ENCODE data around the gene SKAP2. TPM values are rescaled to one million over a fixed set of nuclear protein-coding genes. Genes with fewer than 3 reads are reported as not detected.
A peak's percentile ranks its signal among the peaks of the same experiment; 100 is the strongest.

SKAP2 gene
- total and polyA plus RNA-seq, 10 of the 15 experiments (the other 5 are each of a cell fraction or from before 2014, with no cell fraction given) = 10.9 to 40.6 (median 23.5) TPM

DNA sequence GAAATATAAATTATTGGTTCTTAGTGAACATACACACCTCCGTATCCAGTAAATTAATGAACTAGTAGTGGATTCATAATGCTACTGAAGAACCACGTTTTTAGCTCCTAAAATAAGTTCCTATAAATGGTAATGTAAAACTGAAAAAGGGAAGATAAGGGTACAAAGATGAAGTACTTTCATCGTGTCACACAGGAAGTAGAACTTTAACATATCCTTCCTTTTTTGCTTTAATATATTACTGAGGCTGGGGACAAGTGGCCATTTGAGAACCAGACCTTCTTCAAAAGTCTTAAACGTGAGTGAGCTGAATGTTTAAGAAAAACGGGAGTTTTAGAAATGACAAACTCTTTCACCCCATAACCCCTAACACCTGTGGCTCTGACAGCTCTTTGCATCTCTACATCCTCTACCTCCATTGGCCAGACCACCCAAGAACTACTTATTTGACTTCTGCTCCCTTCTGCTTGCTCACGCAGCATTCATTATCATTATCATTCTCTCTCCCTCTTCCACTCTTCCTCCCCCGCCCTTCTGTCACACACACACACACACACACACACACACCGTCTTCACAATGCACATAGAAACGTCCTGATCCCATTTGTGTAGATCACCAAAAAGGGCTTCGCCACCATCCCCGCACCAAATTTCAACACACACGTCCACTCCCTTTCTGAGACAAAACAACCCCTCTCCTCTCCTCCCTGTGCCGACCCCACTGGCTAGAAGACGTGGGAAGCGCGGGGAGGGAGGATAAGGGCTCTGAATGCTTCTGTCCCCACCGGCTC, 677 bp downstream of the SKAP2 start (continued):
- TF ChIP-seq, protein P1, sequence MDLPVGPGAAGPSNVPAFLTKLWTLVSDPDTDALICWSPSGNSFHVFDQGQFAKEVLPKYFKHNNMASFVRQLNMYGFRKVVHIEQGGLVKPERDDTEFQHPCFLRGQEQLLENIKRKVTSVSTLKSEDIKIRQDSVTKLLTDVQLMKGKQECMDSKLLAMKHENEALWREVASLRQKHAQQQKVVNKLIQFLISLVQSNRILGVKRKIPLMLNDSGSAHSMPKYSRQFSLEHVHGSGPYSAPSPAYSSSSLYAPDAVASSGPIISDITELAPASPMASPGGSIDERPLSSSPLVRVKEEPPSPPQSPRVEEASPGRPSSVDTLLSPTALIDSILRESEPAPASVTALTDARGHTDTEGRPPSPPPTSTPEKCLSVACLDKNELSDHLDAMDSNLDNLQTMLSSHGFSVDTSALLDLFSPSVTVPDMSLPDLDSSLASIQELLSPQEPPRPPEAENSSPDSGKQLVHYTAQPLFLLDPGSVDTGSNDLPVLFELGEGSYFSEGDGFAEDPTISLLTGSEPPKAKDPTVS (IDR thresholded peaks at IDR 0.05; ENCODE audit: low read depth, low read length) = no peak
- TF ChIP-seq EGR1 (IDR thresholded peaks at IDR 0.05; ENCODE audit: borderline replicate concordance in 1 of 2, low read depth in 2 of 2, low read length in 2 of 2) = no peak
- TF ChIP-seq STAT3 (IDR thresholded peaks at IDR 0.05; ENCODE audit: low read depth, low read length) = no peak
- TF ChIP-seq MEF2B (IDR thresholded peaks at IDR 0.05; ENCODE audit: partially characterized antibody, poor library complexity, severe bottlenecking) = no peak
- no peak for TF ChIP-seq POU2F2 (IDR thresholded peaks at IDR 0.05; ENCODE audit: borderline replicate concordance, low read depth, low read length)
- TF ChIP-seq JUNB (IDR thresholded peaks at IDR 0.05) = 0 out of 2 replicates have a peak, but pooled peaks have one; percentile 25
- TF ChIP-seq MEF2A (IDR thresholded peaks at IDR 0.05; ENCODE audit: insufficient read depth, low read depth, low read length) = peak; percentile 41; the same call in 1 of the 2 replicates
- no peak for TF ChIP-seq RBBP5 (conservative IDR thresholded peaks at IDR 0.05)

DNA sequence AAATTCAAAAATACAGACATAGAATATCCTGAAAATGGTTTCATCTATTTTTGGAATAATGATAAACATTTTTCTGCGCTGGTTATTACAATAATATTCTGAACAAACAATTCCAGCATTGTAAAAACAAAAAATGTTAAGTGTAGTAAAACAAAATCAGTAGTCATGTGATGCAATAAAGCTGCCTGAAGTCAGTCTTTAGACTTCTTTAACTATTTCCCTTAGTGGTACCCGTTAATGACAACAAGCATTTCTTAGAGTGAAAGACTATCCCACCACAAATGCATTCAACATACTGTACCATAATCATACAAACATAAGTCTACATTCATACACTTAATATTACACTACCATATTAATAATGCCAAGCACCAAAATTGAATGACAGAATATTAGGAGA, 1.6 kb downstream of the SKAP2 start:
- POLR2A ChIA-PET = interaction anchor here (0.8 to 3.2 kb wide), 4 partner anchors 175 to 234 kb away, joined by 3 to 14 read pairs (median 4); partner anchors contain the start of gene HOXA1
- intact Hi-C loops (cut with micrococcal nuclease; ENCODE audit: unreplicated experiment) = loop anchor here (5.0 kb wide), 1 partner anchor 896 kb away; no protein-coding TSS in a partner anchor
- Histone ChIP-seq H3K27me3 (replicated peaks in 1 of 2; ENCODE audit: control insufficient read depth in 2 of 2, insufficient read depth in 2 of 2, low read length in 1 of 2) (no peaks in the 10 kb centered on the region), H3K27ac (ENCODE audit: control insufficient read depth, insufficient read depth) (no peak overlapping the region), H4K20me1 (ENCODE audit: control insufficient read depth, insufficient read depth) (no peaks in the 10 kb centered on the region), H3K9ac (ENCODE audit: control insufficient read depth, insufficient read depth, low read length) (no peak overlapping the region), H3K79me2 (ENCODE audit: control insufficient read depth, insufficient read depth, low read length) (peaks cover 10% of the 10 kb centered on the region), H3K36me3 (ENCODE audit: control insufficient read depth in 2 of 2, insufficient read depth in 2 of 2, low read length in 1 of 2) (no peaks in the 10 kb centered on the region), H3K9me3 (replicated peaks; ENCODE audit: control insufficient read depth, insufficient read depth, low read length) (no peaks in the 10 kb centered on the region; the same call in 2 of the 3 replicates), H3K4me2 (ENCODE audit: control insufficient read depth, insufficient read depth) (peak overlapping the region; percentile 24), H2AFZ (ENCODE audit: control insufficient read depth, low read depth, low read length) (peak overlapping the region; percentile 18; the same call in 1 of the 2 replicates), H3K4me3 (peak overlapping the region; percentile 85), H3K4me1 (ENCODE audit: control insufficient read depth, insufficient read depth, low read length) (no peaks in the 10 kb centered on the region)
- CTCF ChIA-PET = interaction anchor here (1.2 to 1.4 kb wide), 3 partner anchors 27 to 288 kb away, joined by 4 to 6 read pairs (median 4); no protein-coding TSS in a partner anchor
- ATAC-seq = no peak
- no TSS peak for BruUV-seq (replicated peaks)
- FAIRE-seq = no peak
- SMC1A ChIA-PET (ENCODE audit: uncharacterized antibody, unreplicated experiment) = interaction anchor here (0.7 to 2.8 kb wide), 13 partner anchors 9 to 287 kb away, joined by 3 to 20 read pairs (median 5); no protein-coding TSS in a partner anchor
- in situ Hi-C loops (cut with MboI) = no loop called here
- RAD21 ChIA-PET (ENCODE audit: unreplicated experiment) = interaction anchor here (0.8 to 2.3 kb wide), 11 partner anchors 8 to 970 kb away, joined by 3 to 14 read pairs (median 4); partner anchors contain the start of gene HOXA1
- no peak for DNase-seq (ENCODE audit: low read depth, low spot score)
- 45% methylated on average over 2 of the region's 2 CpGs for WGBS (ENCODE audit: insufficient coverage, insufficient replicate concordance, low lambda C conversion rate, missing lambda C conversion rate)
- TF ChIP-seq BMI1 (IDR thresholded peaks at IDR 0.05; ENCODE audit: borderline replicate concordance) = no peak
- no peak for TF ChIP-seq BHLHE40 (IDR thresholded peaks at IDR 0.05; ENCODE audit: borderline replicate concordance in 1 of 2, low read depth in 2 of 2, low read length in 1 of 2)
- no peak for TF ChIP-seq STAT3 (IDR thresholded peaks at IDR 0.05; ENCODE audit: low read depth, low read length)
- no peak for TF ChIP-seq ATF7 (IDR thresholded peaks at IDR 0.05; ENCODE audit: low read depth)
- TF ChIP-seq DPF2 (IDR thresholded peaks at IDR 0.05) = no peak
- TF ChIP-seq IKZF2 (IDR thresholded peaks at IDR 0.05) = no peak
- TF ChIP-seq NFIC (IDR thresholded peaks at IDR 0.05; ENCODE audit: low read depth, low read length) = no peak
- TF ChIP-seq TAF1 (IDR thresholded peaks at IDR 0.05; ENCODE audit: borderline replicate concordance, low read depth, low read length) = no peak
- no peak for TF ChIP-seq FOXM1 (IDR thresholded peaks at IDR 0.05; ENCODE audit: low read depth, low read length)
- no peak for TF ChIP-seq CBFB (IDR thresholded peaks at IDR 0.05; ENCODE audit: low read depth)
- TF ChIP-seq CEBPB (IDR thresholded peaks at IDR 0.05; ENCODE audit: borderline replicate concordance in 1 of 2, low read depth in 2 of 2, low read length in 2 of 2) = no peak
- TF ChIP-seq ASH2L (IDR thresholded peaks at IDR 0.05; ENCODE audit: borderline replicate concordance, low read depth) = no peak
- no peak for TF ChIP-seq CREM (IDR thresholded peaks at IDR 0.05; ENCODE audit: low read depth)
- TF ChIP-seq SUPT20H (IDR thresholded peaks at IDR 0.05; ENCODE audit: borderline replicate concordance, control insufficient read depth, low read depth, low read length) = no peak
- no peak for TF ChIP-seq CHD2 (IDR thresholded peaks at IDR 0.05; ENCODE audit: borderline replicate concordance, low read depth, low read length)
- no peak for TF ChIP-seq SP1 (IDR thresholded peaks at IDR 0.05; ENCODE audit: low read depth, low read length)

Data from GM12878 (cell line).